Renal pelvis (tissue), 4 donors: Measurements from ENCODE around the gene MEG3. TPM values are rescaled to one million over a fixed set of nuclear protein-coding genes. Genes with fewer than 3 reads are reported as not detected.

Experiments
- DNase-seq: peaks from one replicate; pipeline ENCODE4 v3.0.0-alpha.2; 2013
- polyA plus RNA-seq, 3 donors: library from polyadenylated mRNA; unstranded; fragments of 120-200 nt; gene quantifications; one replicate each; pipeline ENCODE4 v1.2.1, GENCODE V29; 2013; ENCODE audit not compliant: insufficient read length in 3 of 3

MEG3 gene
- polyA plus RNA-seq, 3 donors = 122 to 305 (median 222) TPM

GRCh38 chr14:100893760-100894159, 67.8 kb downstream of the MEG3 start:
- no peak for DNase-seq

GRCh38 chr14:100894416-100894815, 68.5 kb downstream of the MEG3 start:
- no peak for DNase-seq

- DNase-seq = no peak
Measured at GRCh38 chr14:100895411-100895810, 69.5 kb downstream of the MEG3 start.

- DNase-seq = no peak
Measured at GRCh38 chr14:100896369-100897060, 70.6 kb downstream of the MEG3 start.

GRCh38 chr14:100898465-100898864, 72.5 kb downstream of the MEG3 start:
- no peak for DNase-seq

- DNase-seq = no peak
Measured at GRCh38 chr14:100898935-100899883, 73.3 kb downstream of the MEG3 start.

- peak; percentile 38 for DNase-seq
Measured at GRCh38 chr14:100899884-100900771, 74.2 kb downstream of the MEG3 start.

GRCh38 chr14:100900837-100901390, 75.0 kb downstream of the MEG3 start:
- no peak for DNase-seq

DNA sequence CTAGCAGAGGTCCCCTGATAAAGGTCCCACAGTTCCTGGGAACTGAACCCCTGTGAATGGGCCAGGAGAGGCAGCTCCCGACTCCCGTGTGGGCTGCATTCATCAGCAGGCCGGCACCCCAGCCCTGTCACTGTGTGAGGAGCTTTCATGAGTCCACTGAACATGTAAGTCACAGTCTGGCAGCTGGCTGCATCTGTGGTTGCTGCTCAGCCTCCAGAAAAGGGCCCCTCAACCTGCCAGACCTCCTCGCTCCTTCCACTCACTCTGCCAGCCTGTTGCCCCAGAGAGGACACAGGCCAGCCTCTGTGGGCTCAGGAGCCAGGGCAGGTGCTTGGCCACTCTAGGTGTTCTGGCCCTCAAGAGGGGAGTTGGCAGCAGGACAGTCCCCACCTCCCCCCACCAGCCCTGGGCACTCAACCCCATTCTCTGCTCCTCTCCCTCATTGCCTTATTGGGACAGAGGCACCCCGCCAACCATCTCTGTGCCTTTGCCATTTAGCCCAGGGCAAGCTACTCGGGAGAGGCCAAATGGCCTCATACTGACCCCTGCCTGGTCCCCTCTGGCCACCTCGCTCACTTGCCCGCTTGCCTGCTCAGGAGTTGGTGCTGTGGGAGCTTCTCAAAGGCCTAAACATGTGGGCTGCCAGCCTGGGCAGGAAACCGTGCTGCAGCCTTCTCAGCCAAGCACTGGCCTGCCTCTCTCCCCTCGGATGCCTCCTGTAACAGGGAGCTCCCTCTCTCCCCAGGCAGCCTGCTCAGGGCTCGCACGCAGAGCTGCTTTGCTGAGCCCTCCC, 75.7 kb downstream of the MEG3 start:
- DNase-seq = no peak

GRCh38 chr14:100902295-100903133, 76.6 kb downstream of the MEG3 start:
- DNase-seq = no peak

GRCh38 chr14:100903134-100903468, 77.2 kb downstream of the MEG3 start:
- DNase-seq = no peak

DNA sequence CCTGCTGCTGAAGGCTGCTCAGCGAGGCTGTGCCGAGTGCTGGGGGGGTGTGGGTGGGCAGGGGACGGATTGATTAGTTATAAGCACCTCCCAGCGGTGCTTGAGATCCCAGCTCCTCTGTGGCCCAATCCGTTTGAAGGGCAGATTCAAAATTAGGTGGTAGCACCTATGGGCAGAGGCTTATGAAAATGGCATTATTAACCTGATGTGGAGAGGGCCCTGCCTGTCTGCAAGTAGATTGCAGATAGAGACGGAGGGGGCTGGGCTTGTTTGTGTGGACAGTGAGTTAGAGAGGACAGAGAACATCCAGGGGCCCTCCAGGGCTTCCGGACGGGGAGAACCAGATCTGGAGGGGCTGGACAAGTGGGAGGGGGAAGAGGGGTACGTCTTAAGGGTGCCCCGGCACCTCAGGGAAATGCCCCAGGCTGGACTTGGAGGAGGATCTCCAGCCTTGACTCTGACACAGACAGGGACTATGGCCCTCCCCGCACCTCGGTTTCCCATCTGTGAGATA, 77.8 kb downstream of the MEG3 start, which contains the start of gene RTL1:
Gene RTL1, minus strand, starts transcription at position 51 of the 514 bp plus-strand sequence. CDS start 18,934 bp downstream, outside the sequence.
- DNase-seq = no peak

DNA sequence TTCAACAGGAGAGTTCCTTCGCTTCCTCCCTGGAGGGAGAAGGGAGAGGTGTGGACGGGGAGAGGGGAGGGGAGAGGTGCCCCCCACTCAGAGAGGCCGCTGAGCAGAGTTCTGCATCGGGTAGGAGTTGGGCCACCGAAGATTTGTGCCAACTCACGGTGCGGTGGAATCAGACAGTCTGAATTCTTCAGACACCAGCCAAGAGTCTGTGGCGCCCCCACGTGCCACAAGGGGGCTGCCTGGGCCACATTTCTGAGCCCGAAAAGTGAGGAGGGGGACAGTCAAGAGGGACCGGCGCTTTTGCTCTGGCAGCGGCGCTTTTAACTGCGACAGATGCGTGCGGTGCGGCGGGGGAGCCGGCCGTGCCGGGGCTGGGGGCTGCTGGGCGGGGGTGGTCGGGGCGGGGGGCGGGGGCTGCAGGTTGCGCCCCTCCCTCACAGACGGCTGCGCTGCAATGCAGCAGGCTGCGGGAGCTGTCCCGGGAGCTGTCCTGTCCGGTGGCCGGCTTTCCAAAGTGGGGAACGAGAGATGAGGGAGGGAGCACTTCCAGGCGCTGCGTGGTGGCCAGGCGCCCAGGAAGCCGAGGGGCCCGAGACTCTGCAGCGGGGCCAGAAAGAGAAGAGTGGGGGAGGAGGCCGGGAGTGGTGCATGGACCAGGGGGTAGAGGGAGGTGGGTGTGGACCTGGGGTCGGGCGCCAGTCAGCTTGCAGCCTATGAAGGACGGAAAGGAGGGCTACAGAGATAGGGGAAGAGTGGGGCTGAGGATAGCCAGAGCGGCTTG, 78.6 kb downstream of the MEG3 start:
- DNase-seq = peak; percentile 61

- DNase-seq = no peak
Measured at GRCh38 chr14:100905166-100905565, 79.2 kb downstream of the MEG3 start.

DNA sequence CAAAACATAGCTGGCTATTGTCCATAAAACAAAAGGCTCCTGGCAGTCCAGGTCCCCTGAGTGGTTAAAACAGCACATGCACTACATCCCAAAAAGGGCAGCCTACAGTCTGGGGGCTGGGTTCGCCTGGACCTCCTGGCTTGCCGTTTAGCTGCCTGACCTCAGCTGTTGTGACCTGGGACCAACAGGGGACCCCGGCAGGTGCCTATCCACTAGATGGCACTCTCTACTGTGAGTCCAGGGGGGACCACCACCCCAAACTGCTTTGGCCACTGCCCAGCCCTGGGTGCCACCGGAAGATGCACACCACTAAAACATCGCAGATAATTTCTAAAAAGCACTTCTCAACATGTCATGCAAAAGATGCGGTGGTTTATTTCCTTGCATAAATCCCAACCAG, 80.5 kb downstream of the MEG3 start:
- no peak for DNase-seq

DNA sequence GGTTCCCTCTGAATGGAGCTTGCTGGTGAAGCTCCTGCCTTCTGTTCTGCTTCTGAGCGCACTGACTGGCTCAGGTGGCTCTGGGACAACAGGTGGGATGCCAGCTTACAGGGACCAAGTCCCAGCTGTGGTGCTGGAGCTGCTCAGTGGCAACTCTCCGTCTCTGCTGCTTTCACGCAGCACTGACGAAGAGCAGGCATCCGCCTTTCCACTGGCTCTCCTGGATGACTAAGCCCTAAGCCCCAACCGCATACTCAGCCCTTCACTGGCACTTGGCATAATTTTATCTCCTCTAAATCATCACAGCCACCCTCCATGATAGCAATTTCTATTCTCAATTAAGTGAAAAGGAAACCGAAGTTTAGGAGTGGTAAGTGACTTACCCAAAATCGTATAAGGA, 81.3 kb downstream of the MEG3 start:
- no peak for DNase-seq

- no peak for DNase-seq
Measured at GRCh38 chr14:100909439-100909838, 83.5 kb downstream of the MEG3 start.
